HL-60/S4 treated with retinoic acid at 250 ng/mL for 4 days and 3 days (cell line): ENCODE results near the gene PPM1E.

ENCODE experiments used
- in situ Hi-C: fragments of 300-500 bp; cut with MboI; formaldehyde crosslinking; loops from 2 replicates; pipeline ENCODE4 v1.7.0; 2022; ENCODE audit warnings: low sequenced_read_pairs

Gene PPM1E

DNA sequence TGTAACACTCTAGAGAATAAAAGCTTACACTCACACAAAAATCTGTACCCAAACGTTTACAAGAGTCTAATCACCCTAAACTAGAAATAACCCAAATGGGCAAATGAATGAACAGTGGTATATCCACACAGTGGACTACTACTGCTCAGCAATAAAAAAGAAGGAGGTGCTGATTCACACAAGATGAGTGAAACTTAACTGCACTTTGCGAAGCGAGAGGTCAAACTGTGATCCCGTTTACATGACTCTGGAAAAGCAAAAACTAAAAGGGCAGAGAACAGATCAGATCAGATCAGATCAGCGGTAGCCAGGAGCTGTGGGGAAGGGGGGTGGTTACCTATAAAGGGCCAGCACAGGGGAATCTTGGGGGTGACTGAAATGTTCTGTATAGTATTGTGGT lies 237.7 kb downstream of the PPM1E start:
- in situ Hi-C loops, result loop anchor here (10.0 kb wide), 1 partner anchor 279 kb away; no protein-coding TSS in a partner anchor

DNA sequence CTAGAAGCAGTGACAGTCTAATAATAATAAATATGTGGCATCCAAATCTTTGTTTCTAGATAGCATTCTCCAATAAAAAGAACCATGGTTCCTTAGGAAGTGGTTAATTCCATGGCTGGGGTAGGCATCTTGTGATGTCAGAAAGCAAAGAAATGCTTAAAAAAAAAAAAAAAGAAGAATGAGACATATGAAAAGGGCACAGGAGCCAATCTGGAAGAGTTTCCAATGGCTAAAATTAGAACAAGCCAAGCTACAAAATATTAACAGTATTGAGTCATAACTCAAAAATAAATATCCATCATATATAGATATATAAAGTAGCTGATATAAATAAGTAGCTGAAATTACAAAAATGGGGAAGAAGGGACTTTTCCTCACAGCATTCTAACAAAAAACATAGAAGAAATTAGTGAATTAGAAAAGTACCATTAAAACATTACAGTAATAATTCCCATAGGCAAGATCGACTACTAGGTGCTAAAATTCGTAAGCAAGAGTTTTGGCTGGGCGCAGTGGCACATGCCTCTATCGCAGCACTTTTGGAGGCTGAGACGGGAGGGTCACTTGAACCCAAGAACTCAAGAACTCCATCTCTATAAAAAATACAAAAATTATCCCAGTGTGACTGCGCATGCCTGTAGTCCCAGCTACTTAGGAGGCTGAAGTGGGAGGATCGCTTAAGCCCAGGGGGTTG lies 239.7 kb downstream of the PPM1E start:
- in situ Hi-C loops, result loop anchor here (10.0 kb wide), 1 partner anchor 281 kb away; no protein-coding TSS in a partner anchor

DNA sequence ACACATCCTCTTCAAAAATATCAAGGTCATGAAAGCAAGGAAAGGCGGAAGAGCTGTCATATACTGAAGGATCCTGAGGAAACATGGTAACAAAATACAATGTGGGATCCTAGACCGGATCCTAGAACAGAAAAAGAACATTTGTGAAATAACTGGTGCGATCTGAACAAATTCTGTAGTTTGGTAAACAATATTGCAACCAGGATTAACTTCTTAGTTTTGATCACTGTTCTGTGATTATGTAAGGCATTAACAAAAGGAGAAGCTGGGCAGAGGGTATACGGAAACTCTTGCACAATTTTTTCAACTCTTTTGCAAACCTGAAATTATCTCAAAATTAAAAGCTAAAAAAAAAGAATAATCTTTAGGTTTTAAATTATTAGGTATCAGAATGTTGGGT lies 241.3 kb downstream of the PPM1E start:
- in situ Hi-C loops, result loop anchor here (10.0 kb wide), 1 partner anchor 282 kb away; no protein-coding TSS in a partner anchor

DNA sequence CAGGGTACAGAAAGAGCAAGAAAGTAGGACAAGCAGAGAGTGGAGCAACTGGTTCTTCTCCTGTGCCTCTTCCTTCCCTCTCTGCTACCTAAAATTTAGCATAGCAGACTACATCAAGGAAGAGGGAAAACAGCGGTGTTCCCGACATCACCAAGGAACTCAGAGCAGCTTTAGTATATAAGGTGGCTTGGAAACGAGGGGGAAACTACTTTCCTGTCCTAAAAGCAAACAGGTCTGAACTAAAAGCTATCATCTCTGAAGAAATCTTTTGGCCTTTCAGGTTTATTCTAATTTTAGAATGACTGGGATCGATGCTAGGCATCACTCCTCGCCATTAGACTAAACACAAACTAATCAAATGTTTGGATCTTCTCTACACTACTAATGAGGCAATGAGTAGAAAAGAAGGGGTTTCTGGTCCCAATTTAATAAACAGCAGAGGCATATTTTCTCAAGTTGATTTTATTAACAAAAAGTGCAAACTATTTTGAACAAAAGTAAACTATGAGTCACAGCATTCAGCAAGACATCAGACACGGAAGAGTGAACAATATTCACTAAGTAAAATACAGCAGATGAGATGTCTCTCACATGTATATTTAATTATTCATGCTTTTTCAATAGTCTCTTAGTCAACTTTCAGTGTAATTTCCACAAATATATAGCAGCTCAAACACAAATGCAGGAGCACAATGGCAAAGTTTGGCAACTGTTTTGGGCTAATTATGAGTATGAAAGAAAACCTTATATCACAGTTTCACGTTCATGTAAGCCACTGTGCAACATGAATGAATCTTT lies 242.3 kb downstream of the PPM1E start:
- in situ Hi-C loops, result loop anchor here (10.0 kb wide), 1 partner anchor 283 kb away; no protein-coding TSS in a partner anchor

DNA sequence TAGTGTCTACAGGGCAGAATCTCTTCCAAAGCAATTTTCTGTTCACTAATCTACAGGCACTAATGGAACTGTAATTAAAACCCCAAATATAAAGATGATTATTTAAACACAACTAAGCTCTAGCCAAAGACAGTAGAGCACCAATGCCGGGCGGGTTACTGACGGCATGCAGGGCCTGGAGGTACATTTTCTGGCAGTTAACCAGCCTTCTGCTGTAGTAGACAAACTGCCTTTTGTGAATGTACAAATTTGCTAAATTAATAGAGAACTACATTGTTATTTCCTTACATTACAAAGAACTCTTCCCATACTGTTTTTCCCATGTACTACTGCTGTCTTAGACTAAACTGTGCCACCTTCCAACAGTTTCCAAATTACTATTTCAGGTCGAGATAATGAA lies 243.2 kb downstream of the PPM1E start:
- in situ Hi-C loops, result loop anchor here (10.0 kb wide), 1 partner anchor 284 kb away; no protein-coding TSS in a partner anchor

DNA sequence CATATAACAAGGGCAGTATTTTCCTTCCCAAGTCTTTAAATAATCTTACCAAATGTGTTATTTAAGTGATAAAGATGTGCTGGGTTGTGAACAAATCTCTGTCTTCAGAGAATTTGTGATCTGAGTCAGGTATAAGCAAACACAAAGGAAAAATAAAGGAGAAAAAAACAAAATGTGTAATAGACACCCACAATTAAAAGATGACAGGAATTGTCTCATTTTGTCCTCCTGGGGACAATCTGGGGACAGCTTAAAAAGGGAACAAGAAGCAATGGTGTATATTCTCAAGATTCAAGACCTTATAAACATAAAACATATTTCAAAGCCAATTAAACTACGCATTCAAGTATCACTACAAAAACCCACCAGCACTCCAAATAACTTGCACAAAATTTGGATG lies 243.8 kb downstream of the PPM1E start:
- in situ Hi-C loops, result loop anchor here (10.0 kb wide), 1 partner anchor 285 kb away; no protein-coding TSS in a partner anchor

DNA sequence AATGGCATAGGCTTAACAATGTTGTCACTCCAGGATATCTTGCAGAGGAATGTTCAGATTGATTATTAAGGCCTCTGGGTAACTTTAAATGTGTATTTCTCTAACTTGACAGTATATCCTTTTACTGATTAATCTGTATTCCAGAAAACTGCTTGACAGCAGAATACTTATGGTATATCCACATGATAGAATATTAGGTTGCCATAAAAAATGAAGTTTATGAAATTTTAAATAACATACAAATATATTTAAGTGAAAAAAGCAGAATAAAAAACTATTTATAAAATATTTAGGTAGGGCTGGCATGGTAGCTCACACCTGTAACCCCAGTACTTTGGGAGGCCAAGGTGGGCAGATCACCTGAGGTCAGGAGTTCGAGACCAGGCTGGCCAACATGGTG lies 244.4 kb downstream of the PPM1E start:
- in situ Hi-C loops, result loop anchor here (10.0 to 25.0 kb wide), 2 partner anchors 413 to 475 kb away; no protein-coding TSS in a partner anchor

DNA sequence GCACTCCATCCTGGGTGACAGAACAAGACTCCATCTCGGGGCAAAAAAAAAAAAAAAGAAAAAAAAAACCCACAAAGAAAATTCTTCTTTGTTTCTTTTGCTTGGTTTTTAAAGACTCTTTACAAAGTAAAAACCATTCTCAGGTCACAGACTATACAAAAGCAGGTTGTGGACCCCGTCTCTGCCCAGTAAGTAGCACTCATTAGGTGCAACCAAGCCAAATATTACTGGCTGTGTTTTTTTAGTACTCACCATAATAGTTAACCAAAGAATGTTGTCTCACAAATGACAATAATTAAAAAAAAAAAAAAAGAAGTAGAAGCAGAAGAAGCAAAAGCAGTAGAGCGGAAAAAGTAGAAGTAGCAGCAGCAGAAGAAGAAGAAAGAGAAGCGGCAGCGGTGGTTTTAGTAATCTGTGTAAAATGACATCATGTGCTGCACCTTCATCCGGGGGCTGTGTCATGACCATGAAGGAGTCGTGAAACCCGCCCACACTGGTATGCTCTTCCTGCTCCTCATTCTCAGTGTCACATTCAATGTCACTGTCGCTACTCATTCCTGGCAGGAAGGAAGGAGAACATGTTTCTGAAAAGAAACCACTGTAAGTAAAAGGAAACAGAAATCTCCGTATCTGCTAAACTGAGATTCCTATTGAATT lies 245.6 kb downstream of the PPM1E start:
- in situ Hi-C loops, result loop anchor here (10.0 to 25.0 kb wide), 2 partner anchors 414 to 476 kb away; no protein-coding TSS in a partner anchor

DNA sequence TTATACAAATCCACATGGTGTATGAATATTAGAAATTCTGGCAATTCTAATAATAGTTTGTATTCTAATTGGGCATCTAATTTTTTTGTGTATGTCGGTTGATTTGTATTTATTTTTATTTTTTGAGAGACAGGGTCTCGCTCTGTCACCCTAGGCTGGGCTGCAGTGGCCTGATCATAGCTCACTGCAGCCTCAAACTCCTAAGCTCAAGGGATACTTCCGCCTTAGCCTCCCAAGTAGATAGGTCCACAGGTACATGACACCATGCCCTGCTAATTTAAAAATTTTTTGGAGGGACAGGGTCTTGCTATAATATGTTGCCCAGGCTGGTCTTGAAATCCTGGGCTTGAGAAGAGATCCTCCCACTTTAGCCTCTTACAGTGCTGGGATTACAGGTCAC lies 246.5 kb downstream of the PPM1E start:
- in situ Hi-C loops, result loop anchor here (10.0 to 25.0 kb wide), 2 partner anchors 415 to 477 kb away; no protein-coding TSS in a partner anchor

DNA sequence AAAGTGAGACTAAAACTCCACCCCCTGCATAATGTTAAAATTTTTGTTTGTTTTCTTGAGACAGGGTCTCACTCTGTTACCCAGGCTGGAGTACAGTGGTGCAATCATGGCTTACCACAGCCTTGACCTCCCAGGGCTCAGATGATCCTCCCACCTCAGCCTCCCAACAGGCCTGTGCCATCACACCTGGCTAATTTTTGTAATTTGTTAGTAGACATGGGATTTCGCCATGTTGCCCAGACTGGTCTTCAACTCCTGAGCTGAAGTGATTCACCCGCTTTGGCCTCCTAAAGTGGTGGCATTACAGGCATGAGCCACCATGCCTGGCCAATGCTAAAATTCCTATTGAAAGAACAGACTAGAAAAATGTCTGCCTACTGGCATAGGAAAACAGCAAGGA lies 247.2 kb downstream of the PPM1E start:
- in situ Hi-C loops, result loop anchor here (10.0 to 25.0 kb wide), 2 partner anchors 416 to 478 kb away; no protein-coding TSS in a partner anchor

DNA sequence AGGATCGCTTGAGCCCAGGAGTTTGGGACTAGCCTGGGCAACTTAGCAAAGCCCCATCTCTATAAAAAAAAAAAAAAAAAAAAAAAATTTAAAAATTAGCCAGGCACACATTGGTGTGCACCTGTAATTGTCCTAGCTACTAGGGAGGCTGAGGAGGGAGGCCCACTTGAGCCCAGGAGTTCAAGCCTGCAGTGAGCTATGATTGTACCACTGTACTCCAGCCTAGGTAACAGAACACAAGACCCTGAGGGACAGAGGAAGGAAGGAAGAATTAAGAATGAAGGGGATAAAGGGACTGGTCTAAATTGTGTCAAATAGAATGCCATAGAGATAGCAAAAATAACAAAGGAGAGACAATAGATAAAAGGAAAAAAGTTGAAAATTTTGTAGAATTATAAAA lies 248.2 kb downstream of the PPM1E start:
- in situ Hi-C loops, result loop anchor here (10.0 to 25.0 kb wide), 2 partner anchors 417 to 479 kb away; no protein-coding TSS in a partner anchor

DNA sequence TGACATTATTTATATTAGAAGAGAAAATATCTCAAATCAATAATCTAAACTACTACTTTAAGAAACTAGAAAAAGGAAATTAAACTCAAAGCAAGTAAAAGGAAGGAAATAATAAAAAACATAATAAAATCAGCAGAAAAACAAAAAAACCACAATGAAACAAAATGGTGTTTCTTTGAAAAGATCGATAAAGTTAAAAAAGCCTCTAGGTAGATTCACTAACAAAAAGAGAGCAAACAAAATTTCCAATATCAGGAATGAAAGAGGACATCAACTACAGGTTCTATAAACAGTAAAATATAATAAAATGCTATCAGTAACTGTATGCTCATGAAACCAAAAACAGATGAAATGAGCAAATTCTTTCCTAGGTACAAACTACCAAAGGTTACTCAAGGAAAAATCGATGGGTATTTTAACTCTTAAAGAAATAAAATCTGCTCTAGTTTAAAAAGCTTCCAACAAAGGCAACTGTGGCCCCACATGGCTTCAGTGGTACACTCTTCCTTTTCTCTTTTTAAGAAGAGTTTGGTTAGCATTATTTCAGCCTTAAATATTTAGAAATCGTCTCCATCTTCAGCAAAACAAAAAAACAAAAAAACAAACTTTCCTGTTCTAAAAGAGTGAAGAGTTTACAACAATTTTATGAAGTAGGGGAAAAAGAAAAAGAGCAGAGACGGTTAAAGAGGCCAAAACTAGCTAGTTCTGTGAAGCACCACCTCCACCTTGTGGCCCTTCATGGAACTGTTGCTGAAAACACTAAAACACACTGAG lies 248.9 kb downstream of the PPM1E start:
- in situ Hi-C loops, result loop anchor here (10.0 to 25.0 kb wide), 2 partner anchors 417 to 480 kb away; no protein-coding TSS in a partner anchor

DNA sequence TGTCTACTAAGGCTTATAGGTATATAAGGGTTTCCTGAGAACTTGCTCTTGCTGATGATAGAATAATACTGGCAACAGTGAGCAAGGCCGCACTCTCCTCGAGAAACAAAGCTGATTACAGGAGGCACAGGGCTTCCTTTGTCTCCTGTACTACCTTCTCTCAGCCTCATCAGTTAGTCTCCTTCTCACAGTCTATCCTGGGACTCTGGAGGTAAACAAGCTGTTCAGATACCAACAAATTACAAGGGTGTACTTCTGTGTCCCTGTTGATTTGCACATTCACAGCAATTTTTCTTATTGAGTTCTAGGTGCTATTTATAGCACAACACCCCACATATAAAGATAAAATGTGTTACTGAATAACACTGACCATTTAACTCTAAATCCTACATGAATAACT lies 252.3 kb downstream of the PPM1E start:
- in situ Hi-C loops, result loop anchor here (10.0 to 25.0 kb wide), 2 partner anchors 421 to 483 kb away; no protein-coding TSS in a partner anchor

DNA sequence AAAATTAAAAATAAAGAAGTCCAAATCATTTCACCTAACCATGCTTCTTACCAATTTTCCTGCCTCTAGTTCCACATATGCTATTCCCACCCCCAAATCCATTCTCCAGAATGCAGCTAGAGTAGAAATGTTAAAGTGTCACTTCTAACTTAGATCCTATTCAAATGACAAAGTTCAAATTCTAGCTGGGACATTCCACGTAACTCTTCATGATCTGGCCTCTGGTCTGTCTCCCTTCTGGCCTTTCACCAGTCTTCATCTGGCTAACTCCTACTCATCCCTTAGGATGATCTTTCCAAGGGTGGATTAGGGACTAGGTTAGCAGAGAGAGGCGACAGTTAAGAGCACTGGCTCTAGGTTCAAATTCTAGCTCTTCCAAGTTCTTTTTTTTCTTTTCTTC lies 253.1 kb downstream of the PPM1E start:
- in situ Hi-C loops, result loop anchor here (10.0 to 25.0 kb wide), 2 partner anchors 421 to 484 kb away; no protein-coding TSS in a partner anchor

DNA sequence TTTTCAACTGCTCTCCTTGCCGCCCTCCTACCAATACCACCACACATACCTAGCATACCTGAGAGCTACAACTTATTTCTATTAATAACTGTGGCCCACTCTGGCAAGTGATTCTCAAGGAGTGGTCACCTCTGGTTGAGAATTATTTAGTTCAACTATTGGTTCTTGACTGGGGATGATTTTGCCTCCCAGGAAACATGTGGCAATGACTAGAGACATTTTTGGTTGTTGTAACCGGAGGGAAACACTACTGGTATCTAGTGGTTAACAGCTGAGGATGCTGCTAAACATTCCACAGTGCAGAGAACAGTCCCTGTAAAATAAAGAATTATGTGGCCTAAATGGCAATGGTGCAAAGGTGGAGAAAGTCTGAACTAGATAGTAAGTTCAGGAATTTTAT lies 254.4 kb downstream of the PPM1E start:
- in situ Hi-C loops, result loop anchor here (25.0 kb wide), 1 partner anchor 423 kb away; no protein-coding TSS in a partner anchor

DNA sequence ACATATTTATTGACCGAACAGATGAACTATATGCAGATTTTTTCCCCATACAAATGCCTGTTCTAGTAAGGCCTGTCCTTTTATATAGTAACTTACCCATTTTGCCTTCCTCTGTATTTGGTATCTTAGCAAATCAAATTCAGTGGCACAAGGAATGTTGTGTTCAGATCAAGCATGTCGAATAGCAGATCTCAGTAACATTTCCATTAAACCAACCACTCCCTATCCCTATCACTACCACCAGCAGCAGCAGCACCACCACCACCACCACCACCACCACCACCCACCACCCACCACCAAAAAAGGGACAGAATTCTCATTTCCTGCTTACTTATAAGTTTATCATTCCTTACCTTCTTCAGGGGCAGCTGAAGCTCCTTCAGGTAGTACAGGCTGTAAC lies 256.3 kb downstream of the PPM1E start:
- in situ Hi-C loops, result loop anchor here (25.0 kb wide), 1 partner anchor 425 kb away; no protein-coding TSS in a partner anchor

DNA sequence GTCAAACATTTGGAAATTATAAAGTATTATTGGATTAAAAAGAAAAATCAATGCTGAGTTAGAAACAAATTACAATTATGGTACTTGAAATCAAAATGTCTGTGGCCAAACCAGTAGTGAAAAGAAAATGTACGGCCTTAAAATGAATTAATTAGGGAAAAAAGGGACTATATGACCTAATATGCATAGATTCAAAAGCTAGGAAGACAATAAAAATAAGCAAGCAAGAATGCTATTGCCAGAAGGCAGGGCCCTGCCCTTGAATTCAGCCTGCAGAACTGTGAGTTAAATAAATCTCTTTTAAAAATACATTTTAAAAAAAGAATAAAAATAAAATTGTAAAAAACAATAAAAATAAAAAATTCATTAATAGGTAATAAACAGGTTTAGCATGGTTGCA lies 262.4 kb downstream of the PPM1E start:
- in situ Hi-C loops, result loop anchor here (25.0 kb wide), 1 partner anchor 431 kb away; no protein-coding TSS in a partner anchor

DNA sequence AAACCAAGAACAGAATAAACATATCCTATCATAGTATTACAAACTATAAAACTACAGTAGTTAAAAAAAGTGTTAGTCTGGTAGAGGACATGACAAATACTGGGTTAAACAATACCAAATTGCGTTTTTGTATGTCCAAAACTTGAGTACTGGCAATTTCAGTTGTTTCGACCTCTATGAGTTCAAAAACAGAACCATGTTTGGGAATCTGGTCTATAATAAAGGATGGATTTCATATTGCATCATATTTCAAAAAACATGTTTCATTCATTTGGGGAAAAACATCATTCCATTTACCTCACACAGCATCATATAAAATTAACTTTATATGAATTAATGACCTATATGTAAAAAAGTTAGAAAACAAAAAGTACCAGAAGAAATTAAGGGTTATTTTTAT lies 269.3 kb downstream of the PPM1E start:
- in situ Hi-C loops, result loop anchor here (25.0 kb wide), 1 partner anchor 438 kb away; no protein-coding TSS in a partner anchor

DNA sequence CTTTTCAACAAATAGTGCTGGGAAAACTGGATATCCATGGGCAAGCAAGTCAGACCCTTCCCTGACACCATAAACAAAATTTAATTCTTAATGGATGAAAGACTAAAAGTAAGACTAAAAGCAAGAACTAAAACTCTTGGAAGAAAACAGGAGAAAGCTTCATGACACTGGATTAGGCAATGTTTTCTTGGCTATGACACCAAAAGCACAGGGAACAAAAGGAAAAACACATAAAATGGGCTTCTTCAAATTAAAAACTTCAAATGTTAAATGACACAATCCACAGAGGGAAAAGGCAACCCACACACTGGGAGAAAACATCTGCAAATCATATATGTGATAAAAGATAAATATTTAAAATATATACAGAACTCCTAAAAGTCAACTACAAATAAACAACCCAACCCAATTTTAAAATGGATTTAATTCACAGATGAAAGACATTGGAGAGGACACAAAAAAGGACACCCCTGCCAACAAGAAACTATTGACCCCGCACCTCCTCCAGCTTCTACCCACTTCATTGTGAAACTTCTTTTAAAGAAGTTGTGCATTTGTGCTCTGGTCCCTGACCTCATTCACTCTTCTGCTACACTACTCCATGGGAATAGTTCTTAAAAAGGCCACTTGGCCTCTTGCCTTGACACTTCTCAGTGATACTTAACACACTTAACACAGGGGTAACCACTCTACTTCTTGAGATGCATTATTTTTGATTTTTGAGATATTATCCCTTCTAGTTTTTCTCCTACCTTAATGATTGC lies 270.7 kb downstream of the PPM1E start:
- in situ Hi-C loops, result no loop called here
